Calu3 (cell line): Measurements from ENCODE around the gene CUTC. TPM values are rescaled to one million over a fixed set of nuclear protein-coding genes. Genes with fewer than 3 reads are reported as not detected.

Experiments
- BruUV-seq: library from RNA; stranded (reverse); fragments of 400-500 nt; replicated peaks from 2 replicates; lab custom pipeline; 2021; lab: Mats Ljungman, UMichigan
- CTCF ChIA-PET: fragments of 300-600 bp; sonication (Branson Sonifier 250); formaldehyde crosslinking; loops from one replicate; lab custom pipeline; 2022; ENCODE audit warnings: antibody characterized with exemption; lab: Charles Lee
- DNase-seq: peaks from one replicate; pipeline ENCODE4 v3.0.0; 2022
- H3K27ac Mint-ChIP-seq: one replicate; pipeline ENCODE4 v1.8.0; 2022; ENCODE audit warnings: mixed read lengths; ENCODE audit not compliant: unreplicated experiment
- H3K27me3 Mint-ChIP-seq: one replicate; pipeline ENCODE4 v1.8.0; 2022; ENCODE audit warnings: mixed read lengths; ENCODE audit not compliant: unreplicated experiment
- H3K36me3 Mint-ChIP-seq: one replicate; pipeline ENCODE4 v1.8.0; 2022; ENCODE audit warnings: mild to moderate bottlenecking, moderate library complexity, mixed read lengths; ENCODE audit not compliant: insufficient read depth, unreplicated experiment
- H3K4me1 Mint-ChIP-seq: one replicate; pipeline ENCODE4 v1.8.0; 2022; ENCODE audit warnings: mild to moderate bottlenecking, low read depth, mixed read lengths; ENCODE audit not compliant: unreplicated experiment
- H3K4me3 Mint-ChIP-seq: one replicate; pipeline ENCODE4 v1.8.0; 2022; ENCODE audit warnings: mild to moderate bottlenecking, low read depth, moderate library complexity, mixed read lengths; ENCODE audit not compliant: unreplicated experiment
- H3K9me3 Mint-ChIP-seq: one replicate; pipeline ENCODE4 v1.8.0; 2022; ENCODE audit warnings: low read depth, mixed read lengths; ENCODE audit not compliant: unreplicated experiment
- CTCF ChIP-seq: fragments of 200-600 bp; IDR thresholded peaks from one replicate; pipeline ENCODE4 v1.8.0; 2022; ENCODE audit warnings: antibody characterized with exemption; ENCODE audit not compliant: unreplicated experiment
- intact Hi-C: fragments of 100-400 bp; cut with micrococcal nuclease; formaldehyde crosslinking; loops from one replicate; pipeline ENCODE4 v1.10.0; 2022; ENCODE audit not compliant: unreplicated experiment
- total RNA-seq: library from RNA; stranded (reverse); gene quantifications from 2 replicates; pipeline ENCODE4 v1.2.3, GENCODE V29; 2022

Gene CUTC
- total RNA-seq, 1 experiment from 2014 or later = 9.3 TPM

GRCh38 chr10:99784727-99785441 lies 52.9 kb downstream of the CUTC start:
- H3K9me3 Mint-ChIP-seq = peaks cover 4% of the 10 kb centered on the region
- H3K36me3 Mint-ChIP-seq = peaks cover 4% of the 10 kb centered on the region
- H3K27me3 Mint-ChIP-seq = no peaks in the 10 kb centered on the region
- CTCF ChIA-PET = interaction anchor here (0.6 kb wide), 1 partner anchor 190 kb away, joined by 5 read pairs; no protein-coding TSS in a partner anchor
- no peak for DNase-seq
- no peak for TF ChIP-seq CTCF
- no TSS peak for BruUV-seq
- H3K27ac Mint-ChIP-seq = peak overlapping the region; percentile 79
- peaks cover 56% of the 10 kb centered on the region for H3K4me1 Mint-ChIP-seq
- intact Hi-C loops = no loop called here
- H3K4me3 Mint-ChIP-seq = no peak overlapping the region

GRCh38 chr10:99785646-99786045 lies 53.6 kb downstream of the CUTC start:
- no peak for DNase-seq
- BruUV-seq = no TSS peak
- intact Hi-C loops = no loop called here
- Mint-ChIP-seq H3K9me3 (peaks cover 4% of the 10 kb centered on the region), H3K27me3 (no peaks in the 10 kb centered on the region), H3K4me3 (no peak overlapping the region), H3K36me3 (peaks cover 4% of the 10 kb centered on the region), H3K4me1 (peaks cover 50% of the 10 kb centered on the region), H3K27ac (peak overlapping the region; percentile 79)
- CTCF ChIA-PET = interaction anchor here (0.7 kb wide), 1 partner anchor 8 kb away, joined by 3 read pairs; no protein-coding TSS in a partner anchor
- no peak for TF ChIP-seq CTCF

- H3K27ac Mint-ChIP-seq = no peak overlapping the region
- DNase-seq = no peak
- CTCF ChIA-PET = no interaction called here
- H3K36me3 Mint-ChIP-seq = peaks cover 4% of the 10 kb centered on the region
- H3K9me3 Mint-ChIP-seq = peaks cover 4% of the 10 kb centered on the region
- BruUV-seq = no TSS peak
- intact Hi-C loops = no loop called here
- peaks cover 35% of the 10 kb centered on the region for H3K4me1 Mint-ChIP-seq
- H3K4me3 Mint-ChIP-seq = no peak overlapping the region
- TF ChIP-seq CTCF = no peak
- no peaks in the 10 kb centered on the region for H3K27me3 Mint-ChIP-seq
Measured at GRCh38 chr10:99787311-99787710, 55.3 kb downstream of the CUTC start.

GRCh38 chr10:99787782-99788445 lies 55.9 kb downstream of the CUTC start:
- Mint-ChIP-seq H3K27ac (no peak overlapping the region), H3K27me3 (no peaks in the 10 kb centered on the region), H3K36me3 (peaks cover 4% of the 10 kb centered on the region), H3K9me3 (peaks cover 4% of the 10 kb centered on the region), H3K4me3 (no peak overlapping the region), H3K4me1 (peaks cover 29% of the 10 kb centered on the region)
- intact Hi-C loops = no loop called here
- no TSS peak for BruUV-seq
- CTCF ChIA-PET = no interaction called here
- TF ChIP-seq CTCF = no peak
- no peak for DNase-seq
